HEK293T (cell line): ENCODE data around the gene TLE5.

Experiments
- CTCF ChIA-PET: fragments of 350-600 bp; formaldehyde crosslinking; extraction: SDS; loops from one replicate; lab custom pipeline; 2021; ENCODE audit warnings: antibody characterized with exemption, inconsistent platforms; lab: Yijun Ruan, JAX
- POLR2A ChIA-PET: fragments of 350-600 bp; formaldehyde crosslinking; extraction: SDS; loops from one replicate; lab custom pipeline; 2020; ENCODE audit warnings: antibody characterized with exemption, inconsistent platforms; lab: Yijun Ruan, JAX
- DNase-seq: peaks from one replicate; pipeline ENCODE4 v3.0.0; 2012; ENCODE audit warnings: mixed read lengths; ENCODE audit errors: extremely low spot score
- ARNT ChIP-seq: fragments of 450-650 bp; IDR thresholded peaks from 2 replicates; pipeline ENCODE4 v1.6.1; 2017; ENCODE audit warnings: mild to moderate bottlenecking
- BHLHE40 ChIP-seq: fragments of 450-650 bp; IDR thresholded peaks from 2 replicates; pipeline ENCODE4 v1.6.1; 2016; ENCODE audit warnings: mild to moderate bottlenecking, moderate library complexity, borderline replicate concordance
- CTBP1 ChIP-seq: fragments of 450-650 bp; IDR thresholded peaks from 2 replicates; pipeline ENCODE4 v1.6.1; 2016; ENCODE audit warnings: borderline replicate concordance
- ELF4 ChIP-seq: fragments of 450-650 bp; IDR thresholded peaks from 2 replicates; pipeline ENCODE4 v1.6.1; 2017; ENCODE audit warnings: antibody characterized with exemption
- FOXA1 ChIP-seq: fragments of 450-650 bp; IDR thresholded peaks from 2 replicates; pipeline ENCODE4 v1.6.1; 2016; ENCODE audit warnings: mild to moderate bottlenecking
- FOXK2 ChIP-seq: fragments of 450-650 bp; IDR thresholded peaks from 2 replicates; pipeline ENCODE4 v1.6.1; 2016; ENCODE audit warnings: mild to moderate bottlenecking
- FOXM1 ChIP-seq: fragments of 450-650 bp; IDR thresholded peaks from 2 replicates; pipeline ENCODE4 v1.6.1; 2017; ENCODE audit warnings: mild to moderate bottlenecking, borderline replicate concordance
- HDGF ChIP-seq: fragments of 450-650 bp; IDR thresholded peaks from 2 replicates; pipeline ENCODE4 v1.6.1; 2017; ENCODE audit warnings: antibody characterized with exemption, borderline replicate concordance
- L3MBTL2 ChIP-seq: fragments of 450-650 bp; conservative IDR thresholded peaks from 2 replicates; pipeline ENCODE4 v1.6.1; 2016; ENCODE audit warnings: mild to moderate bottlenecking
- LEF1 ChIP-seq: fragments of 450-650 bp; IDR thresholded peaks from 2 replicates; pipeline ENCODE4 v1.6.1; 2017; ENCODE audit warnings: mild to moderate bottlenecking, borderline replicate concordance
- NFRKB ChIP-seq: fragments of 450-650 bp; IDR thresholded peaks from 2 replicates; pipeline ENCODE4 v1.6.1; 2016; ENCODE audit warnings: mild to moderate bottlenecking, moderate library complexity
- PKNOX1 ChIP-seq: fragments of 450-650 bp; IDR thresholded peaks from 2 replicates; pipeline ENCODE4 v1.6.1; 2016
- SP1 ChIP-seq: fragments of 450-650 bp; IDR thresholded peaks from 2 replicates; pipeline ENCODE4 v1.6.1; 2017
- SUZ12 ChIP-seq: fragments of 450-650 bp; IDR thresholded peaks from 2 replicates; pipeline ENCODE4 v1.6.1; 2016; ENCODE audit warnings: mild to moderate bottlenecking
- TARDBP ChIP-seq: fragments of 450-650 bp; IDR thresholded peaks from 2 replicates; pipeline ENCODE4 v1.6.1; 2016
- ZNF384 ChIP-seq: fragments of 450-650 bp; IDR thresholded peaks from 2 replicates; pipeline ENCODE4 v1.6.1; 2016

TLE5 gene

GRCh38 chr19:3073931-3074595, 11.8 kb upstream of the TLE5 start:
- ChIA-PET POLR2A (interaction anchor here (1.7 kb wide), 1 partner anchor 123 kb away, joined by 4 read pairs; no protein-coding TSS in a partner anchor), CTCF (no interaction called here)
- DNase-seq, result no peak
- TF ChIP-seq SP1 (no peak), LEF1 (no peak), FOXM1 (no peak), ZNF384 (no peak), TARDBP (no peak), HDGF (no peak), BHLHE40 (no peak), ARNT (no peak), SUZ12 (no peak), FOXA1 (no peak), PKNOX1 (no peak)

- TF ChIP-seq ARNT (no peak), ZNF384 (peak; percentile 97), PKNOX1 (peak; percentile 89; the same call in 1 of the 2 replicates), FOXM1 (no peak), SUZ12 (no peak)
- CTCF ChIA-PET, result no interaction called here
- POLR2A ChIA-PET, result interaction anchor here (2.2 kb wide), 1 partner anchor 37 kb away, joined by 9 read pairs; no protein-coding TSS in a partner anchor
- DNase-seq, result peak; percentile 78
These were observed 10.9 kb upstream of the TLE5 start for GRCh38 chr19:3073159-3073563.

- ChIA-PET CTCF (interaction anchor here (0.7 kb wide), 1 partner anchor 15 kb away, joined by 3 read pairs; no protein-coding TSS in a partner anchor), POLR2A (interaction anchor here (2.2 kb wide), 1 partner anchor 36 kb away, joined by 9 read pairs; no protein-coding TSS in a partner anchor)
- TF ChIP-seq ZNF384 (no peak), LEF1 (no peak), FOXK2 (no peak), NFRKB (no peak), FOXM1 (no peak), ARNT (no peak), SUZ12 (no peak), FOXA1 (no peak), ELF4 (no peak), CTBP1 (no peak)
- no peak for DNase-seq
These were observed 9.5 kb upstream of the TLE5 start for GRCh38 chr19:3071768-3072167.

GRCh38 chr19:3068071-3068470, 5.8 kb upstream of the TLE5 start:
- TF ChIP-seq FOXK2, result no peak
- no peak for TF ChIP-seq CTBP1
- TF ChIP-seq ZNF384, result no peak
- no peak for TF ChIP-seq HDGF
- no peak for TF ChIP-seq FOXA1
- TF ChIP-seq SUZ12, result no peak
- TF ChIP-seq ELF4, result no peak
- no peak for TF ChIP-seq LEF1
- no peak for TF ChIP-seq ARNT
- no peak for TF ChIP-seq FOXM1
- ChIA-PET POLR2A (interaction anchor here (0.9 to 1.1 kb wide), 2 partner anchors 32 to 117 kb away, joined by 4 to 5 read pairs; no protein-coding TSS in a partner anchor), CTCF (no interaction called here)
- no peak for DNase-seq

GRCh38 chr19:3067563-3067962, 5.3 kb upstream of the TLE5 start:
- ChIA-PET POLR2A (interaction anchor here (0.9 kb wide), 1 partner anchor 117 kb away, joined by 4 read pairs; no protein-coding TSS in a partner anchor), CTCF (no interaction called here)
- TF ChIP-seq FOXA1, result no peak
- TF ChIP-seq FOXM1, result no peak
- no peak for TF ChIP-seq HDGF
- TF ChIP-seq SUZ12, result no peak
- no peak for TF ChIP-seq ELF4
- TF ChIP-seq ZNF384, result no peak
- no peak for TF ChIP-seq FOXK2
- DNase-seq, result no peak

- ChIA-PET POLR2A (no interaction called here), CTCF (interaction anchor here (1.0 kb wide), 1 partner anchor 9 kb away, joined by 4 read pairs; no protein-coding TSS in a partner anchor)
- TF ChIP-seq CTBP1 (no peak), LEF1 (no peak), SUZ12 (no peak), ZNF384 (no peak), BHLHE40 (no peak), ARNT (no peak), L3MBTL2 (no peak), SP1 (no peak), HDGF (no peak), FOXK2 (no peak), ELF4 (no peak)
- no peak for DNase-seq
These were observed 4.3 kb upstream of the TLE5 start for GRCh38 chr19:3066482-3067049.
